ENCODE data around the gene MYOF. TPM values are rescaled to one million over a fixed set of nuclear protein-coding genes. Genes with fewer than 3 reads are reported as not detected.
A peak's percentile ranks its signal among the peaks of the same experiment; 100 is the strongest.
"Not testable (repeated sequence)": the region's sequence is repeated elsewhere in the genome, so short reads cannot be mapped to it uniquely, and the experiment has no call there.

Gene MYOF
- total and polyA plus RNA-seq, 7 experiments from 2014 or later = 0.57 to 31.2 (median 1.5) TPM; not detected in 2

DNA sequence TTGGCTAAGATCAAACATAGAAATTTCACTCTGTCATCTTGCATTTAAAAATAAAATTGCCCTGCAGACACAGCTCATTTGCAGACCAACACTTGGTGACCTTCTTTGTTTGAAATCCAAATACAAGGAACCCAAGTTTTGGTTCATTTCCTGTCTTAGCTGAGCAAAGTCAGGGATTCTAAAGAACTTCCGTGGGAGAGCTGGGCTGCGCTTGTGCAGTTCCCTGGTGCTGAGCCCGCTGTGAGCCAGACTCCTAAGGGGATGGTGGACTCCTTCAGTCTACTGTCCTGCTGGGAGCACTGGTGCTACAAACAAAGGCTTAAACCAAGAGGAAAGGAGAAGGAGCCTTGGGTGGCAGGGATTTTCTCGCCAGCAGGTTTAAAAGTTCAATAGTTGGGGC, 60.0 kb downstream of the MYOF start:
- Histone ChIP-seq H3K9me3 (ENCODE audit: control insufficient read depth in 2 of 3, low read length in 3 of 3) (no peaks in the 10 kb centered on the region), H3K27ac (ENCODE audit: low read depth, low read length) (no peak overlapping the region), H3K4me3 (ENCODE audit: low read length) (no peak overlapping the region), H3K27me3 (ENCODE audit: control insufficient read depth in 2 of 2, insufficient read depth in 2 of 2, low read length in 2 of 2) (no peaks in the 10 kb centered on the region), H3K4me1 (ENCODE audit: control insufficient read depth in 2 of 2, insufficient read depth in 2 of 2, low read length in 2 of 2) (no peaks in the 10 kb centered on the region), H3K36me3 (ENCODE audit: control insufficient read depth in 2 of 3, insufficient read depth in 3 of 3, low read length in 3 of 3) (no peaks in the 10 kb centered on the region)
- no peaks in the 10 kb centered on the region for H3K36me3 Mint-ChIP-seq
- no peaks in the 10 kb centered on the region for H3K27me3 Mint-ChIP-seq
- DNase-seq (no peak), ATAC-seq (no peak)
- no peak overlapping the region for H3K4me3 Mint-ChIP-seq
- H3K9me3 Mint-ChIP-seq = peaks cover 0 to 2% (median 0%) of the 10 kb centered on the region in 11 donors
- peaks cover 2 to 21% (median 15%) of the 10 kb centered on the region in 7 donors for H3K4me1 Mint-ChIP-seq
- intact Hi-C loops (cut with micrococcal nuclease) = no loop called here
- ChIA-PET CTCF (no interaction called here), POLR2A (no interaction called here)
- H3K27ac Mint-ChIP-seq = no peak overlapping the region

DNA sequence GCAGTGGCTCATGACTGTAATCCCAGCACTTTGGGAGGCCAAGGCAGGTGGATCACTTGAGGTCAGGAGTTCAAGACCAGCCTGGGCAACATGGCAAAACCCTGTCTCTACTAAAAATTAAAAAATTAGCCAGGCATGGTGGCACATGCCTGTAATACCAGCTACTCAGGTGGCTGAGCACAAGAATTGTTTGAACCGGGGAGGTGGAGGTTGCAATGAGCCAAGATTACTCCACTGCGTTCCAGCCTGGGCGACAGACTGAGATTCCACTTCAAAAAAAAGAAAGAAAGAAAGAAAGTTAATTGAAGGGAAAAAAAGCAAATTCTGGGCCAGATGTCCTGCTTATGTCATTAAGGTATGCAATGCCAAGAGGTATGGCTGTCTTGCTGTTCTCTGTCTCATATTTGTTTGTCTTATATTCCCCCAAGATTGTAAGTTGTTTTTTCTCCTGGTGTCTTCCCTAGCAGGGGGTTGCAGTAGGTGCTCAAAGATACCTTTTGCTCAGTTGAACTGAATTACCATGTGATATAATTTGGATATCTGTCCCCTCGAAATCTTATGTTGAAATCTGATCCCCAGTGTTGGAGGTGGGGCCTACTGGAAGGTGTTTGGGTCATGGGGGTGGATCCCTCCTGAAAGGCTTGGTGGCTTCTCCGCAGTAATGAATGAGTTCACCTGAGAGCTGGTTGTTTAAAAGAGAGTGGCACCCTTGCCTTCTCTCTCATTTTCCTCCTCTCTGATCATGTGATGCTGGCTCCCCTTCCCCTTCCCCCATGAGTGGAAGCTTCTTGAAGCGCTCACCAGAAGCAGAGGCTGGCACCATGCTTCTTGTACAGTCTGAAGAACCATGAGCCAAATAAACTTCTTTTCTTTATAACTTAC, 60.9 kb downstream of the MYOF start:
- Histone ChIP-seq H3K36me3 (ENCODE audit: control insufficient read depth in 2 of 3, insufficient read depth in 3 of 3, low read length in 3 of 3) (no peaks in the 10 kb centered on the region), H3K27me3 (ENCODE audit: control insufficient read depth in 2 of 2, insufficient read depth in 2 of 2, low read length in 2 of 2) (no peaks in the 10 kb centered on the region), H3K4me1 (ENCODE audit: control insufficient read depth in 2 of 2, insufficient read depth in 2 of 2, low read length in 2 of 2) (no peaks in the 10 kb centered on the region), H3K4me3 (ENCODE audit: low read length) (no peak overlapping the region), H3K27ac (ENCODE audit: low read depth, low read length) (no peak overlapping the region), H3K9me3 (ENCODE audit: control insufficient read depth in 2 of 3, low read length in 3 of 3) (no peaks in the 10 kb centered on the region)
- no peak for ATAC-seq
- DNase-seq = no peak
- Mint-ChIP-seq H3K4me1 (peaks cover 2 to 25% (median 15%) of the 10 kb centered on the region in 7 donors), H3K36me3 (no peaks in the 10 kb centered on the region), H3K27me3 (no peaks in the 10 kb centered on the region), H3K27ac (peak overlapping the region in 1 of 9 donors; percentile 4), H3K4me3 (no peak overlapping the region), H3K9me3 (peaks cover 0 to 2% (median 0%) of the 10 kb centered on the region in 11 donors)
- ChIA-PET POLR2A (no interaction called here), CTCF (interaction anchor here (0.7 to 1.1 kb wide), 2 partner anchors 45 to 50 kb away, joined by 3 read pairs; no protein-coding TSS in a partner anchor)
- intact Hi-C loops (cut with micrococcal nuclease) = no loop called here

DNA sequence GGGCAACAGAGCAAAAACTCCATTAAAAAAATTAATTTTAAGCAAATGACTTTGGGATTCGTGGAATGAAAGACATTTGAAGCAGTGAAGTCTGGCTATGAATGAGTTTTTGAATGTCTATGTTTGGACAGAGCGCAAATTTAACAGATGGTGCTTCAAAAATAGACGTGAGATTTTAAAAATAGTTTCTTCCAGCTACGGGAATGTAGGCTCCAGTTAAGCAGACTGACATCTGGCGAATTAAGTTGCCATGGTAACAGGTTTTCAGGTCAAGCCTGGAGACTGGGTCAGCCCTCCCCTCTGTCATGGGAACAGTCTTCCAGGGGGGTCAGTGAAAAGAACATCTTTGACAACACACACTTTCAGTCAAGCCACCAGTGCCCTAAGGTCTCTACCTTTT, 62.0 kb downstream of the MYOF start:
- Histone ChIP-seq H3K4me3 (ENCODE audit: low read length) (no peak overlapping the region), H3K9me3 (ENCODE audit: control insufficient read depth in 2 of 3, low read length in 3 of 3) (no peaks in the 10 kb centered on the region), H3K27me3 (ENCODE audit: control insufficient read depth in 2 of 2, insufficient read depth in 2 of 2, low read length in 2 of 2) (no peaks in the 10 kb centered on the region), H3K27ac (ENCODE audit: low read depth, low read length) (no peak overlapping the region), H3K4me1 (ENCODE audit: control insufficient read depth in 2 of 2, insufficient read depth in 2 of 2, low read length in 2 of 2) (peaks cover 0 to 2% of the 10 kb centered on the region in 2 donors), H3K36me3 (ENCODE audit: control insufficient read depth in 2 of 3, insufficient read depth in 3 of 3, low read length in 3 of 3) (no peaks in the 10 kb centered on the region)
- intact Hi-C loops (cut with micrococcal nuclease) = no loop called here
- Mint-ChIP-seq H3K9me3 (peaks cover 0 to 2% (median 0%) of the 10 kb centered on the region in 11 donors), H3K36me3 (peaks cover 0 to 2% (median 0%) of the 10 kb centered on the region in 5 donors), H3K4me1 (peaks cover 8 to 35% (median 26%) of the 10 kb centered on the region in 7 donors), H3K27ac (peak overlapping the region in 1 of 9 donors; percentile 57), H3K4me3 (no peak overlapping the region), H3K27me3 (no peaks in the 10 kb centered on the region)
- CTCF ChIA-PET = interaction anchor here (0.7 to 1.1 kb wide), 3 partner anchors 42 to 49 kb away, joined by 3 read pairs; no protein-coding TSS in a partner anchor
- no peak for ATAC-seq
- DNase-seq = no peak
- POLR2A ChIA-PET = interaction anchor here (0.6 to 1.0 kb wide), 2 partner anchors 9 to 11 kb away, joined by 3 to 5 read pairs; no protein-coding TSS in a partner anchor

DNA sequence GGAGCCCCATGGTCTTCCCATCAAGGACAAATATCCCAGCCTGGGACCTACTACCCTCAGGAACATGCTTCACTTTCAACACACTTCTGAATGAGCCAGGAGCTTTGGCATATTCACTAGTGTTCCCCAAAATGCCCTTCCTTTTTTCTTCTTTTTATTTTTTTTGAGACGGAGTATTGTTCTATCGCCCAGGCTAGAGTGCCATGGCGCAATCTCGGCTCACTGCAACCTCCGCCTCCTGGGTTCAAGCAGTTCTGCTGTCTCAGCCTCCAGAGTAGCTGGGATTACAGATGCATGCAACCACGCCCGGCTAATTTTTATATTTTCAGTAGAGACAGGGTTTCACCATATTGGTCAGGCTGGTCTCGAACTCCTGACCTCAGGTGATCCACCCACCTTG, 63.1 kb downstream of the MYOF start:
- intact Hi-C loops (cut with micrococcal nuclease); H3K4me3 Mint-ChIP-seq; H3K4me3 ChIP-seq (ENCODE audit: low read length); H3K27ac ChIP-seq (ENCODE audit: low read depth, low read length); H3K9me3 Mint-ChIP-seq; H3K9me3 ChIP-seq (ENCODE audit: control insufficient read depth in 2 of 3, low read length in 3 of 3); H3K36me3 Mint-ChIP-seq; DNase-seq; H3K36me3 ChIP-seq (ENCODE audit: control insufficient read depth in 2 of 3, insufficient read depth in 3 of 3, low read length in 3 of 3); CTCF ChIA-PET; H3K27me3 ChIP-seq (ENCODE audit: control insufficient read depth in 2 of 2, insufficient read depth in 2 of 2, low read length in 2 of 2); ATAC-seq; H3K27me3 Mint-ChIP-seq: not testable (repeated sequence)
- POLR2A ChIA-PET = interaction anchor here (1.0 kb wide), 1 partner anchor 8 kb away, joined by 5 read pairs; no protein-coding TSS in a partner anchor
- H3K27ac Mint-ChIP-seq = peak overlapping the region in 1 of 9 donors; percentile 77
- peaks cover 10 to 41% (median 31%) of the 10 kb centered on the region in 7 donors for H3K4me1 Mint-ChIP-seq
- peaks cover 2 to 11% of the 10 kb centered on the region in 2 donors for H3K4me1 ChIP-seq (ENCODE audit: control insufficient read depth in 2 of 2, insufficient read depth in 2 of 2, low read length in 2 of 2)

DNA sequence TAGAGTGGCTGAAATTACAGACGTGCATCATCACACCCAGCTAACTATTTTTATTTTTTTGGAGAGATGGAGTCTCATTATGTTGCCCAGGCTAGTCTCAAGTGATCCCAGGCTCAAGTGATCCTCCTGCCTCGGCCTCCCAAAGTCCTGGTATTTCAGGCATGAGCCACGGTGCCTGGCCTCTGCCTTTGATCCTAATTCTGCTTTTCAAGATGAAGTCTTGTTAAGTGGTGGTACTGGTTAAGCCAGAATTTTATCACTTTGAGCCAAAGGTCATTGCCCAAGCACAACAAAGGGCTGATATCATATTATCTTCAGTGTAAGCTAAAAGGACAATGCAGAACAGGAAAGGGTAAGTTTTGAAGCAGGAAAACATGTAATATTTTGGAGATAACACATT, 64.2 kb downstream of the MYOF start:
- no peaks in the 10 kb centered on the region for H3K27me3 ChIP-seq (ENCODE audit: control insufficient read depth in 2 of 2, insufficient read depth in 2 of 2, low read length in 2 of 2)
- H3K4me1 ChIP-seq (ENCODE audit: control insufficient read depth in 2 of 2, insufficient read depth in 2 of 2, low read length in 2 of 2) = peaks cover 13 to 20% of the 10 kb centered on the region in 2 donors
- H3K4me3 Mint-ChIP-seq = no peak overlapping the region
- DNase-seq (no peak), ATAC-seq (no peak)
- no peaks in the 10 kb centered on the region for H3K27me3 Mint-ChIP-seq
- peaks cover 21 to 52% (median 42%) of the 10 kb centered on the region in 7 donors for H3K4me1 Mint-ChIP-seq
- intact Hi-C loops (cut with micrococcal nuclease) = no loop called here
- H3K4me3 ChIP-seq (ENCODE audit: low read length) = no peak overlapping the region
- H3K36me3 ChIP-seq (ENCODE audit: control insufficient read depth in 2 of 3, insufficient read depth in 3 of 3, low read length in 3 of 3) = no peaks in the 10 kb centered on the region
- peaks cover 0 to 4% (median 0%) of the 10 kb centered on the region in 5 donors for H3K36me3 Mint-ChIP-seq
- POLR2A ChIA-PET = no interaction called here
- CTCF ChIA-PET = no interaction called here
- H3K9me3 ChIP-seq (ENCODE audit: control insufficient read depth in 2 of 3, low read length in 3 of 3) = no peaks in the 10 kb centered on the region
- no peak overlapping the region for H3K27ac Mint-ChIP-seq
- H3K9me3 Mint-ChIP-seq = peaks cover 0 to 5% (median 0%) of the 10 kb centered on the region in 11 donors
- no peak overlapping the region for H3K27ac ChIP-seq (ENCODE audit: low read depth, low read length)

DNA sequence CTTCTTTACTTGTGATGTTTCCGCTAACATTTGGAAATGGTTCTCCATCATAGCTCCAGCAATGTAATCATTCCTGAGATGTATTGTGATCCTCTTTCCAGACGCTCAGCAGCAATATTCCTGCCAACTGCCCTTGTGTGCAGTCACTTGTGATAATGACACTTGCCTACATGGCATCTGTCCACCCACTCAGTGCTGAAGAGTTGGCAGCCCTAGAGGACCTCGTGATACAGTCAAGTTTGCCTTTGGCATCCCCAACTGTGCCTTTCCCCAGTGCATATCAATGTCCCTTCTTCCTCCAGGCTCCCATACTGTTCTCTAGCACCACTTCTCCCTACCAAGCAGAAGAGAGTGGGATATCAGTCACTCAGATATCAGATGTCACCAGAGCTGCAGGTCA, 64.9 kb downstream of the MYOF start:
- Histone ChIP-seq H3K27ac (ENCODE audit: low read depth, low read length) (no peak overlapping the region), H3K9me3 (ENCODE audit: control insufficient read depth in 2 of 3, low read length in 3 of 3) (no peaks in the 10 kb centered on the region), H3K27me3 (ENCODE audit: control insufficient read depth in 2 of 2, insufficient read depth in 2 of 2, low read length in 2 of 2) (no peaks in the 10 kb centered on the region), H3K4me3 (ENCODE audit: low read length) (no peak overlapping the region), H3K4me1 (ENCODE audit: control insufficient read depth in 2 of 2, insufficient read depth in 2 of 2, low read length in 2 of 2) (peaks cover 19 to 27% of the 10 kb centered on the region in 2 donors), H3K36me3 (ENCODE audit: control insufficient read depth in 2 of 3, insufficient read depth in 3 of 3, low read length in 3 of 3) (no peaks in the 10 kb centered on the region)
- DNase-seq (no peak), ATAC-seq (no peak)
- intact Hi-C loops (cut with micrococcal nuclease) = no loop called here
- ChIA-PET POLR2A (no interaction called here), CTCF (interaction anchor here (0.8 kb wide), 1 partner anchor 65 kb away, joined by 4 read pairs; the partner anchor contains the start of gene MYOF)
- Mint-ChIP-seq H3K4me3 (no peak overlapping the region), H3K27me3 (no peaks in the 10 kb centered on the region), H3K4me1 (peaks cover 28 to 57% (median 48%) of the 10 kb centered on the region in 7 donors), H3K36me3 (peaks cover 0 to 6% (median 0%) of the 10 kb centered on the region in 5 donors), H3K27ac (no peak overlapping the region), H3K9me3 (peaks cover 0 to 7% (median 0%) of the 10 kb centered on the region in 11 donors)

Measured in naive thymus-derived CD4-positive, alpha-beta T cell (primary cell).